Measurements from ENCODE around the gene PHIP.

- TF ChIP-seq POLR2A (IDR thresholded peaks at IDR 0.05; ENCODE audit: low read length) (no peak), GATA1 (IDR thresholded peaks at IDR 0.05; ENCODE audit: low read depth, low read length) (no peak)
Measured at GRCh38 chr6:78986161-78986560, 91.9 kb downstream of the PHIP start.
